HepG2 (cell line): ENCODE measurements around the gene CACNA1F. TPM values are rescaled to one million over a fixed set of nuclear protein-coding genes. Genes with fewer than 3 reads are reported as not detected.
A peak's percentile ranks its signal among the peaks of the same experiment; 100 is the strongest.

Experiments used
- IKZF1 ChIP-seq: fragments of 450-650 bp; IDR thresholded peaks from 2 replicates; pipeline ENCODE4 v1.7.1; 2016
- KAT2B ChIP-seq: fragments of 150-350 bp; IDR thresholded peaks from 2 replicates; pipeline ENCODE4 v1.6.1; 2014; ENCODE audit warnings: low read depth, low read length, borderline replicate concordance
- MIER2 ChIP-seq: IDR thresholded peaks from 2 replicates; pipeline ENCODE4 v1.6.1; 2016; ENCODE audit warnings: missing biosample characterization, missing genetic modification reagents
- PCBP1 ChIP-seq: fragments of 200-400 bp; formaldehyde crosslinking; IDR thresholded peaks from 2 replicates; pipeline ENCODE4 v1.6.1; 2017; ENCODE audit warnings: mild to moderate bottlenecking, low read depth, low read length, borderline replicate concordance
- PCBP2 ChIP-seq: fragments of 200-400 bp; formaldehyde crosslinking; optimal IDR thresholded peaks from 2 replicates; pipeline ENCODE3; 2018; ENCODE audit warnings: low read length, low read depth; ENCODE audit not compliant: poor library complexity, severe bottlenecking
- PHF20 ChIP-seq: sonication (generic); formaldehyde crosslinking; IDR thresholded peaks from 2 replicates; pipeline ENCODE4 v1.5.0; 2020; ENCODE audit warnings: mild to moderate bottlenecking, missing genetic modification reagents
- SMAD3 ChIP-seq: sonication (generic); formaldehyde crosslinking; IDR thresholded peaks from 2 replicates; pipeline ENCODE4 v1.4.0; 2020; ENCODE audit warnings: missing genetic modification reagents
- TCF12 ChIP-seq, 2 experiments: fragments of 450-650 bp in 1 of 2; sonication (generic) in 1 of 2; formaldehyde crosslinking in 1 of 2; IDR thresholded peaks; 2 replicates each; pipeline versions ENCODE4 v1.6.1 to v1.8.0; 2017 to 2022; ENCODE audit warnings: antibody characterized with exemption in 1 of 2, mild to moderate bottlenecking in 1 of 2, missing genetic modification reagents in 1 of 2, moderate library complexity in 1 of 2
- THAP11 ChIP-seq: IDR thresholded peaks from 2 replicates; pipeline ENCODE4 v1.6.1; 2016; ENCODE audit warnings: missing biosample characterization, missing genetic modification reagents
- ZC3H13 ChIP-seq: sonication (generic); formaldehyde crosslinking; IDR thresholded peaks from 2 replicates; pipeline ENCODE4 v1.8.1; 2023; ENCODE audit warnings: mild to moderate bottlenecking, missing genetic modification reagents, moderate library complexity
- ZFYVE20 ChIP-seq: sonication (generic); formaldehyde crosslinking; IDR thresholded peaks from 2 replicates; pipeline ENCODE4 v1.8.0; 2023; ENCODE audit warnings: low read depth, mild to moderate bottlenecking, moderate library complexity, missing genetic modification reagents, borderline replicate concordance
- ZNF256 ChIP-seq: sonication (generic); formaldehyde crosslinking; conservative IDR thresholded peaks from 2 replicates; pipeline ENCODE4 v1.4.0; 2020; ENCODE audit warnings: missing genetic modification reagents
- ZNF296 ChIP-seq: sonication (generic); formaldehyde crosslinking; conservative IDR thresholded peaks from 2 replicates; pipeline ENCODE4 v1.5.0; 2020; ENCODE audit warnings: mild to moderate bottlenecking, missing genetic modification reagents
- ZNF446 ChIP-seq: sonication (generic); formaldehyde crosslinking; IDR thresholded peaks from 2 replicates; pipeline ENCODE4 v1.5.0; 2020; ENCODE audit warnings: mild to moderate bottlenecking, missing genetic modification reagents
- ZNF7 ChIP-seq: IDR thresholded peaks from 2 replicates; pipeline ENCODE4 v1.6.1; 2016; ENCODE audit warnings: missing biosample characterization, missing genetic modification reagents
- polyA plus RNA-seq, 8 experiments: library from polyadenylated mRNA; depleted of rRNA in 3 of 8; stranded (reverse) in 7 of 8; unstranded in 1 of 8; fragments of >200 nt; fragmentation: Illumina TruSeq in 4 of 8; extraction: Trizol in 4 of 8; gene quantifications; 2 replicates each; pipeline versions ENCODE4 v1.2.1 to v1.2.3, GENCODE V29; 2011 to 2016; ENCODE audit warnings: low read depth in 4 of 8, missing spikeins in 1 of 8, mixed read lengths in 1 of 8; ENCODE audit not compliant: insufficient read depth in 1 of 8
- total RNA-seq, 5 experiments: library from RNA; depleted of rRNA; stranded (reverse); fragments of >200 nt; fragmentation: Illumina TruSeq; extraction: Trizol; gene quantifications; 2 replicates each; pipeline ENCODE4 v1.2.3, GENCODE V29; 2016; ENCODE audit warnings: low read depth in 1 of 5
- TF ChIP-seq, protein P1 (sequence below): IDR thresholded peaks from 2 replicates; pipeline ENCODE4 v1.6.1; 2016; ENCODE audit warnings: missing compliant biosample characterization, missing genetic modification reagents, borderline replicate concordance
- TF ChIP-seq, protein P2 (sequence below): IDR thresholded peaks from 2 replicates; pipeline ENCODE4 v1.6.1; 2016; ENCODE audit warnings: mild to moderate bottlenecking
- TF ChIP-seq, protein P3 (sequence below), 2 experiments: fragments of 450-650 bp in 1 of 2; sonication (generic) in 1 of 2; formaldehyde crosslinking in 1 of 2; IDR thresholded peaks; 2 replicates each; pipeline versions ENCODE4 v1.6.1 to v1.8.0; 2016 to 2022; ENCODE audit warnings: antibody characterized with exemption in 1 of 2, mild to moderate bottlenecking in 1 of 2, missing genetic modification reagents in 1 of 2

Gene CACNA1F
- total and polyA plus RNA-seq, 2 of the 13 experiments (the other 11 are each of a cell fraction or from before 2014, with no cell fraction given): 0.03 TPM; not detected in 1

DNA sequence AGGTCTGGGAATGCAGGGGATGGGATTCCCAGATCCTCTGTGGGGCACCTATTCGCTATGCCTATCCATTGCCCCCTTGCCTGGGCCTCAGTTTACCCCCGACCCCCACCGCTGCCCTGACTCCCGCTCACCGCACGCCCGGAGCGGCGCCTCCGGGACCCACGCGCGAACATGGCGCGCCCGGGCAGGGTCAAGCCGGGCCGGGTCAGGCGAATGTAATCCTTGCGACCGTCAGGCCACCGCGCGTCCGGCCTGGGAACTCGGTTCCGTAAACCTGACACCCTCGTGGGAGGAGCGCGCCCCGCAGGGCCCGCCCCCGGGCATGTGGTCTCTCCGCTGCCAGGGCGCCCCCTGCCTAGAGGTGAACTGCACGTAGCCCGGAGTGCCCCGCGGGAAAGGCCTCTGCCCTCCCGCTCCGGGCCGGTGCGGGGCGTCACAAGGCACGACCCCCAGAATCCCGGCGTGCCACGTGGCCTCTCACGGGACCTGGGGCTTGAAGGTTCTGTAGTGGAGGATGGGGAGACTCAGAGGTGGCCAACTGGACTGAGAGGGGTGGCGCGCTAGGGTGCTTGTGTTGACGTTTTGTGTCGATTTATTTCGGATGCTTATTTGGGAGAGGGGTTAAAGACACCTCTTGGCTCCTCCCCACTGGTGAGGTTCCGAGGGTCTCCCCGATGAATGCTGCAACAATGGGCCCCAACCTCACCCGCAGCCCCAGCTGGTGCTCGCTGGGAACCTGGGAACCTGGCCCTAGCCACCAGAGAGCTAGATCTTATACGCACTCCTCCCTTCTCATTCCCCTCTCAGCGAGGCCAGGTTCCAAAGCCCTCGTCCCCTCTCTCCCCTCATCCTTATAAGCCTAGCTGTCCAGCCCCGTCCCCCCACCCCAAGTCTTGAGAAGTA is 46.8 kb downstream of the CACNA1F start, which contains the start of gene PRICKLE3 (continued):
- no peak for TF ChIP-seq IKZF1
- TF ChIP-seq, protein P1, sequence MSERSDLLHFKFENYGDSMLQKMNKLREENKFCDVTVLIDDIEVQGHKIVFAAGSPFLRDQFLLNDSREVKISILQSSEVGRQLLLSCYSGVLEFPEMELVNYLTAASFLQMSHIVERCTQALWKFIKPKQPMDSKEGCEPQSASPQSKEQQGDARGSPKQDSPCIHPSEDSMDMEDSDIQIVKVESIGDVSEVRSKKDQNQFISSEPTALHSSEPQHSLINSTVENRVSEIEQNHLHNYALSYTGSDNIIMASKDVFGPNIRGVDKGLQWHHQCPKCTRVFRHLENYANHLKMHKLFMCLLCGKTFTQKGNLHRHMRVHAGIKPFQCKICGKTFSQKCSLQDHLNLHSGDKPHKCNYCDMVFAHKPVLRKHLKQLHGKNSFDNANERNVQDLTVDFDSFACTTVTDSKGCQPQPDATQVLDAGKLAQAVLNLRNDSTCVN (CRISPR knock-in tag): no peak
- no peak for TF ChIP-seq TCF12 (IDR thresholded peaks at IDR 0.05)
- TF ChIP-seq TCF12 (CRISPR knock-in tag; IDR thresholded peaks at IDR 0.05): no peak
- TF ChIP-seq PCBP1: no peak
- TF ChIP-seq ZNF7: no peak
- no peak for TF ChIP-seq KAT2B
- TF ChIP-seq THAP11 (CRISPR knock-in tag): peak; percentile 68
- no peak for TF ChIP-seq MIER2 (CRISPR knock-in tag)
- no peak for TF ChIP-seq ZNF296
- no peak for TF ChIP-seq ZC3H13
- no peak for TF ChIP-seq PCBP2
- no peak for TF ChIP-seq ZFYVE20
- no peak for TF ChIP-seq ZNF256 (CRISPR knock-in tag)
- no peak for TF ChIP-seq SMAD3 (CRISPR knock-in tag)
- TF ChIP-seq, protein P2, sequence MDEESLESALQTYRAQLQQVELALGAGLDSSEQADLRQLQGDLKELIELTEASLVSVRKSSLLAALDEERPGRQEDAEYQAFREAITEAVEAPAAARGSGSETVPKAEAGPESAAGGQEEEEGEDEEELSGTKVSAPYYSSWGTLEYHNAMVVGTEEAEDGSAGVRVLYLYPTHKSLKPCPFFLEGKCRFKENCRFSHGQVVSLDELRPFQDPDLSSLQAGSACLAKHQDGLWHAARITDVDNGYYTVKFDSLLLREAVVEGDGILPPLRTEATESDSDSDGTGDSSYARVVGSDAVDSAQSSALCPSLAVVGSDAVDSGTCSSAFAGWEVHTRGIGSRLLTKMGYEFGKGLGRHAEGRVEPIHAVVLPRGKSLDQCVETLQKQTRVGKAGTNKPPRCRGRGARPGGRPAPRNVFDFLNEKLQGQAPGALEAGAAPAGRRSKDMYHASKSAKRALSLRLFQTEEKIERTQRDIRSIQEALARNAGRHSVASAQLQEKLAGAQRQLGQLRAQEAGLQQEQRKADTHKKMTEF (CRISPR knock-in tag): no peak; the same call in 1 of the 2 replicates
- TF ChIP-seq, protein P3, sequence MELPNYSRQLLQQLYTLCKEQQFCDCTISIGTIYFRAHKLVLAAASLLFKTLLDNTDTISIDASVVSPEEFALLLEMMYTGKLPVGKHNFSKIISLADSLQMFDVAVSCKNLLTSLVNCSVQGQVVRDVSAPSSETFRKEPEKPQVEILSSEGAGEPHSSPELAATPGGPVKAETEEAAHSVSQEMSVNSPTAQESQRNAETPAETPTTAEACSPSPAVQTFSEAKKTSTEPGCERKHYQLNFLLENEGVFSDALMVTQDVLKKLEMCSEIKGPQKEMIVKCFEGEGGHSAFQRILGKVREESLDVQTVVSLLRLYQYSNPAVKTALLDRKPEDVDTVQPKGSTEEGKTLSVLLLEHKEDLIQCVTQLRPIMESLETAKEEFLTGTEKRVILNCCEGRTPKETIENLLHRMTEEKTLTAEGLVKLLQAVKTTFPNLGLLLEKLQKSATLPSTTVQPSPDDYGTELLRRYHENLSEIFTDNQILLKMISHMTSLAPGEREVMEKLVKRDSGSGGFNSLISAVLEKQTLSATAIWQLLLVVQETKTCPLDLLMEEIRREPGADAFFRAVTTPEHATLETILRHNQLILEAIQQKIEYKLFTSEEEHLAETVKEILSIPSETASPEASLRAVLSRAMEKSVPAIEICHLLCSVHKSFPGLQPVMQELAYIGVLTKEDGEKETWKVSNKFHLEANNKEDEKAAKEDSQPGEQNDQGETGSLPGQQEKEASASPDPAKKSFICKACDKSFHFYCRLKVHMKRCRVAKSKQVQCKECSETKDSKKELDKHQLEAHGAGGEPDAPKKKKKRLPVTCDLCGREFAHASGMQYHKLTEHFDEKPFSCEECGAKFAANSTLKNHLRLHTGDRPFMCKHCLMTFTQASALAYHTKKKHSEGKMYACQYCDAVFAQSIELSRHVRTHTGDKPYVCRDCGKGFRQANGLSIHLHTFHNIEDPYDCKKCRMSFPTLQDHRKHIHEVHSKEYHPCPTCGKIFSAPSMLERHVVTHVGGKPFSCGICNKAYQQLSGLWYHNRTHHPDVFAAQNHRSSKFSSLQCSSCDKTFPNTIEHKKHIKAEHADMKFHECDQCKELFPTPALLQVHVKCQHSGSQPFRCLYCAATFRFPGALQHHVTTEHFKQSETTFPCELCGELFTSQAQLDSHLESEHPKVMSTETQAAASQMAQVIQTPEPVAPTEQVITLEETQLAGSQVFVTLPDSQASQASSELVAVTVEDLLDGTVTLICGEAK (IDR thresholded peaks at IDR 0.05): no peak
- TF ChIP-seq, protein P3 (CRISPR knock-in tag; IDR thresholded peaks at IDR 0.05): no peak
- peak; percentile 71 for TF ChIP-seq PHF20 (CRISPR knock-in tag)
- TF ChIP-seq ZNF446 (CRISPR knock-in tag): no peak
